Activated CD4-positive, alpha-beta T cell treated with anti-CD3 and anti-CD28 coated beads, Interleukin-2, amount 10 ng/mL, durations not matched to agents 24 days and 14 days (primary cell): ENCODE results near the gene LAMP5. TPM values are rescaled to one million over a fixed set of nuclear protein-coding genes. Genes with fewer than 3 reads are reported as not detected.

ENCODE experiments used
- DNase-seq: peaks from one replicate; pipeline ENCODE4 v3.0.0; 2022
- H3K27ac Mint-ChIP-seq: one replicate; pipeline ENCODE4 v1.8.0; 2022; ENCODE audit warnings: mild to moderate bottlenecking, mixed read lengths
- H3K27me3 Mint-ChIP-seq: one replicate; pipeline ENCODE4 v1.8.0; 2022; ENCODE audit warnings: mixed read lengths
- H3K36me3 Mint-ChIP-seq: one replicate; pipeline ENCODE4 v1.8.0; 2022; ENCODE audit warnings: low read depth, mild to moderate bottlenecking, mixed read lengths
- H3K4me1 Mint-ChIP-seq: one replicate; pipeline ENCODE4 v1.8.0; 2021; ENCODE audit warnings: mixed read lengths
- H3K4me3 Mint-ChIP-seq: one replicate; pipeline ENCODE4 v1.8.0; 2022; ENCODE audit warnings: mild to moderate bottlenecking, moderate library complexity, mixed read lengths
- H3K9me3 Mint-ChIP-seq: one replicate; pipeline ENCODE4 v1.8.0; 2021; ENCODE audit warnings: mixed read lengths
- intact Hi-C: fragments of 100-400 bp; cut with micrococcal nuclease; formaldehyde crosslinking; loops from one replicate; pipeline ENCODE4 v1.15.1; 2023
- total RNA-seq: library from RNA; stranded (reverse); gene quantifications from 2 replicates; pipeline ENCODE4 v1.2.3, GENCODE V29; 2022

Gene LAMP5
- total RNA-seq, 1 donor from 2014 or later: not detected

DNA sequence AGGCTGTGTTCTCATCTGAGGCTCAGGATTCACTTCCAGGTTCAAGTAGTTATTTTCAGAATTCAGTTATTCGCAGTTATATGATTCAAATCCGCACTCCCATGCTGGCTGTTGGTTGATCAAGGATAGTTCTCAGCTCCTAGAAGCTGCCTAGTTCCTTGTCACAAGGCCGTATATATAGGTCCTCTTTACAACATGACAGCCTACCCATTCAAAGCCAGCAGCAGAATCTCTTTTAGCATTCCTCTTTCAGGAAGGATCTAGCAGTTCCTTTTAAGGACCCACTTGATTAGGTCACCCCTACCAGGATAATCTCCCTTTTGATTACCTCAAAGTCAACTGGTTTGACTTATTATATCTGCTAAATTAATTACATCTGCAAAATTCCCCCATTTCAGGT, 23.8 kb upstream of the LAMP5 start:
- no peaks in the 10 kb centered on the region for H3K36me3 Mint-ChIP-seq
- H3K4me1 Mint-ChIP-seq: no peaks in the 10 kb centered on the region
- intact Hi-C loops: no loop called here
- H3K9me3 Mint-ChIP-seq: peaks cover 7% of the 10 kb centered on the region
- no peak overlapping the region for H3K27ac Mint-ChIP-seq
- no peaks in the 10 kb centered on the region for H3K27me3 Mint-ChIP-seq
- DNase-seq: no peak
- H3K4me3 Mint-ChIP-seq: no peak overlapping the region

- intact Hi-C loops: no loop called here
- Mint-ChIP-seq H3K36me3 (no peaks in the 10 kb centered on the region), H3K27ac (no peak overlapping the region), H3K4me1 (no peaks in the 10 kb centered on the region), H3K27me3 (no peaks in the 10 kb centered on the region), H3K4me3 (no peak overlapping the region), H3K9me3 (peaks cover 7% of the 10 kb centered on the region)
- DNase-seq: no peak
These were observed 23.1 kb upstream of the LAMP5 start for GRCh38 chr20:9491324-9491723.

GRCh38 chr20:9492067-9492466, 22.3 kb upstream of the LAMP5 start:
- Mint-ChIP-seq H3K27ac (no peak overlapping the region), H3K4me1 (no peaks in the 10 kb centered on the region), H3K9me3 (peaks cover 7% of the 10 kb centered on the region), H3K27me3 (no peaks in the 10 kb centered on the region), H3K4me3 (no peak overlapping the region), H3K36me3 (no peaks in the 10 kb centered on the region)
- intact Hi-C loops: no loop called here
- no peak for DNase-seq

- Mint-ChIP-seq H3K4me1 (no peaks in the 10 kb centered on the region), H3K36me3 (no peaks in the 10 kb centered on the region), H3K4me3 (no peak overlapping the region), H3K27me3 (no peaks in the 10 kb centered on the region), H3K9me3 (peaks cover 11% of the 10 kb centered on the region), H3K27ac (no peak overlapping the region)
- intact Hi-C loops: no loop called here
- no peak for DNase-seq
These were observed 20.6 kb upstream of the LAMP5 start for GRCh38 chr20:9493803-9494202.

DNA sequence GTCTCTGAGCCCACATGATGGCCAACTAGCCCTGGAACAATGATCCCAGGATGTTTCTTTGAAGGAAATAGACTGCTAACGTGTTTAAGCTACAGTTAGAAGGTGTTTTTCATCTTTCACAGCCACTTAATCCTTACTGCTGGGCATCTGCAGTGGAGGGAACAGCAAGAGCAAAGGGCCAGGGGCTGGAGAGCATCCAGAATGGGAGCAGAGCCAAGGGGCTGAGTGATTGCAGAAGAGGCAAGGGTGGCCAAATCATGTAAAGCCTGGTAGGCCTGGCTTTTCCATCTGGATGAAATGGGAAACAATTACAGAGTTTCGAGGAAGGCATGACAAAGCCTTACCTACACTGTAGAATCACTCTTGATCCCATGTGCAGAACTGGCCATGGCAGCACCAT, 18.7 kb upstream of the LAMP5 start:
- no peaks in the 10 kb centered on the region for H3K36me3 Mint-ChIP-seq
- no peaks in the 10 kb centered on the region for H3K27me3 Mint-ChIP-seq
- peaks cover 11% of the 10 kb centered on the region for H3K9me3 Mint-ChIP-seq
- no peaks in the 10 kb centered on the region for H3K4me1 Mint-ChIP-seq
- no peak overlapping the region for H3K27ac Mint-ChIP-seq
- intact Hi-C loops: no loop called here
- H3K4me3 Mint-ChIP-seq: no peak overlapping the region
- no peak for DNase-seq

DNA sequence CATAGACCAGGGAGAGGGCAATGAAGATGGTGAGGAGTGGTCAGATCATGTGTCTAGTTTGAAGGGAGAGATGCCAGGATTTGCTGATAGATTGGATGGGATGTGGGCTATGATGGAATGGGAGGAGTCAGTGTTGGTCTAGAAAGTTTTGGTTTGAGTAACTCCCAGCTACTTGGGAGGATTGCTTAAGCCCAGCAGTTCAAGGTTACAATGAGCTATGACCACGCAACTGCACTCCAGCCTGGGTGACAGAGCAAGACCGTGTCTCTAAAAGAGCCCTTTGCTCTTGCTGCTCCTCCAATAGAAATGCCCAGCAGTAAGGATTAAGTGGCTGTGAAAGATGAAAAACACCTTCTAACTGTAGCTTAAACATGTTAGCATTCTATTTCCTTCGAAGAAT, 18.2 kb upstream of the LAMP5 start:
- H3K4me1 Mint-ChIP-seq: no peaks in the 10 kb centered on the region

DNA sequence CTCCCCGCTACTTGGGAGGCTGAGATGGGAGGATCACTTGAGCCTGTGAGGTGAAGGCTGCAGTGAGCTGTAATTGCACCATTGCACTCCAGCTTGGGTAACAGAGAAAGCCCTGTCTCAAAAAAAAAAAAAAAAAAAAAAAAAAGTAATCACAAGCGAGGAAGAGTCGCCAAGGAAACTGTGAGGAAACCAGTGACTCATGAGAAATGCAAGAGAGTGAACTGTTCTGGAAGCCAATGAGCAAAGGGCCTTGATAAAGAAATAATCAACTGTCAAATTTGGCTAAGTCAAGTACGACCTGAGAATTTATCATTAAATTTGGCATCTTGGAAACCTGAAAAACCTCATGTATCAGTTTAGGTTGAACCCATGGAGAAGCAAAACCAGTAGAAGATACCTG, 16.1 kb upstream of the LAMP5 start:
- no peak overlapping the region for H3K27ac Mint-ChIP-seq
- H3K9me3 Mint-ChIP-seq: peaks cover 8% of the 10 kb centered on the region
- H3K4me3 Mint-ChIP-seq: no peak overlapping the region
- intact Hi-C loops: no loop called here
- H3K27me3 Mint-ChIP-seq: no peaks in the 10 kb centered on the region
- H3K36me3 Mint-ChIP-seq: no peaks in the 10 kb centered on the region
- no peak for DNase-seq
- no peaks in the 10 kb centered on the region for H3K4me1 Mint-ChIP-seq

More for the DNA sequence above, 18.2 kb upstream of the LAMP5 start:
- intact Hi-C loops: no loop called here
- Mint-ChIP-seq H3K36me3 (no peaks in the 10 kb centered on the region), H3K9me3 (peaks cover 11% of the 10 kb centered on the region), H3K27ac (no peak overlapping the region), H3K27me3 (no peaks in the 10 kb centered on the region), H3K4me3 (no peak overlapping the region)
- no peak for DNase-seq

DNA sequence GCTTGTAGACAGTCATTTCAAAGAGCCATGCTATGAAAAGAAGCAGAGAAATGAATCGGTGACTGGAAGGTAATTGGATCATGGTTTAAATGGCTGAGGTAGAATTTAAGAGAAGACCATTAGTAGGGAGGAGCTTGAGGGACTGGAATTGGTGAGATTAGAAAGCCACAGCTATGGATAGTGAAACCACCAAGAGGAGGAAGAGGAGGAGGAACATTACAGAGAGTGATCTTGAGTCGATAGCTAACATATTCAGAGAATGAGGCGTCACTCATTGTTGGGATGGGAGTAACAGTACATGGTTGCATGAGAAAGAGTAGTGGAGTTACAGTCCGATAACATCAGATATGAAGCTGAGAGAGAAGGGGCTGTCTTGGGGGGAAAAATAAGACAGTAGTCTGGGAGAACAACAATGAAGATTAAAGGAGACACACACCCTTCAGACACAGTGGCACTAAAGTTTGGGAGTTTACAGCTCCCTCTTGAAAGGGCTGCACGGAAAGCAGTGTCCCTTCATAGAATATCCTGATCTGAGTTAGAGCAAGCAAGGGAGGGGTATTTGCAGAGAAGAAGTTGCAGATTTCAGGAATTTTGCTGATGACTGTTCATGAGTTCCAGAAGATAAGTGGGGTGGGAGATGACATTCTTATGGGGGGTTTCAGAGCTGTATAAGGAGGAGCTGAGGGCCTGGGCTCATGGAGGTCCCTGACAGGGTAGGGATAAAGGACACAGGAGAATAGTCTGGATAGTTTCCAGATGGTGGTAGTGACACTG, 15.1 kb upstream of the LAMP5 start:
- H3K4me1 Mint-ChIP-seq: no peaks in the 10 kb centered on the region
- no peak overlapping the region for H3K27ac Mint-ChIP-seq
- no peaks in the 10 kb centered on the region for H3K36me3 Mint-ChIP-seq
- H3K27me3 Mint-ChIP-seq: no peaks in the 10 kb centered on the region
- intact Hi-C loops: no loop called here
- peaks cover 7% of the 10 kb centered on the region for H3K9me3 Mint-ChIP-seq
- no peak overlapping the region for H3K4me3 Mint-ChIP-seq
- DNase-seq: no peak

DNA sequence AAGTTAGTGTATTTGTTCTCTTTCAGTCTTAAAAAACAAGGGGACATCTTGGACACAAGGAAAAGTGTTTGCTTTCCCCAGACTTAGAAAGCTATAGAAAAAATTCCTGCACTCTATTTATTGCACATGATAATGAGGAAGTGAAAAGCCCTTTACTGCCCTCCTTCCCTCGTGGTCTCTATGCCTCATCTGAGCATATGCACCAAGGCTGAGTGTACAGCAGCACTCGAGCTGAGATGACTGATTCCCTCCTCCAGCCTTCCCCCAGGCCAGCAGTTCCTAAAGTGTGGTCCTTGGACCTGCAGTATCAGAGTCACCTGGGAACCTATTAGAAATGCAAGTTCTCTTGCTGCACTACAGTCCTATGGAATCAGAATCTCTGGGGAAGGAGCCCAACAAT, 14.3 kb upstream of the LAMP5 start:
- Mint-ChIP-seq H3K9me3 (peaks cover 4% of the 10 kb centered on the region), H3K4me3 (no peak overlapping the region), H3K27me3 (no peaks in the 10 kb centered on the region), H3K36me3 (no peaks in the 10 kb centered on the region), H3K4me1 (no peaks in the 10 kb centered on the region), H3K27ac (no peak overlapping the region)
- intact Hi-C loops: no loop called here
- DNase-seq: no peak

DNA sequence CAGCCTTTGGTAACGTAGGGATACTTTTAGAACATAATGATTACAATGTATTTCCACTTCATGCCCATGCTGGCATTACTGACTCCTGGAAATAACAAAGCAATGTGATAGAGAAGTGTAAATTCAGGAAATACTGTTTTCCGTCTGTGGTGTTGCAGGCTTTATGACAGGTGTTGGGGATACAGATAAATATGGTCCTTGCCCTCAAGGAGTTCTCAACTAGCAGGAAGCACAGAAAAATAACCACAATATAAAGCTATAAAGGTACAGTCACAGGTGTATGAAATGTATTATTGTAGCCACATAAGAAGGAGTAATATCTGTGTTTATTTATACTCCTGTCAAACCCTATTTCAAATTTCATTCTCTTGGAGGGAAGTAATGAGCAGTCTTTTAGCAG, 12.9 kb upstream of the LAMP5 start:
- Mint-ChIP-seq H3K27ac (no peak overlapping the region), H3K27me3 (peaks cover 3% of the 10 kb centered on the region), H3K9me3 (peaks cover 4% of the 10 kb centered on the region), H3K36me3 (no peaks in the 10 kb centered on the region), H3K4me3 (no peak overlapping the region), H3K4me1 (no peaks in the 10 kb centered on the region)
- no peak for DNase-seq
- intact Hi-C loops: no loop called here

- Mint-ChIP-seq H3K36me3 (no peaks in the 10 kb centered on the region), H3K4me3 (no peak overlapping the region), H3K9me3 (no peaks in the 10 kb centered on the region), H3K27ac (no peak overlapping the region), H3K27me3 (peaks cover 13% of the 10 kb centered on the region), H3K4me1 (no peaks in the 10 kb centered on the region)
- DNase-seq: no peak
- intact Hi-C loops: no loop called here
These were observed 10.7 kb upstream of the LAMP5 start for GRCh38 chr20:9503526-9504245.

DNA sequence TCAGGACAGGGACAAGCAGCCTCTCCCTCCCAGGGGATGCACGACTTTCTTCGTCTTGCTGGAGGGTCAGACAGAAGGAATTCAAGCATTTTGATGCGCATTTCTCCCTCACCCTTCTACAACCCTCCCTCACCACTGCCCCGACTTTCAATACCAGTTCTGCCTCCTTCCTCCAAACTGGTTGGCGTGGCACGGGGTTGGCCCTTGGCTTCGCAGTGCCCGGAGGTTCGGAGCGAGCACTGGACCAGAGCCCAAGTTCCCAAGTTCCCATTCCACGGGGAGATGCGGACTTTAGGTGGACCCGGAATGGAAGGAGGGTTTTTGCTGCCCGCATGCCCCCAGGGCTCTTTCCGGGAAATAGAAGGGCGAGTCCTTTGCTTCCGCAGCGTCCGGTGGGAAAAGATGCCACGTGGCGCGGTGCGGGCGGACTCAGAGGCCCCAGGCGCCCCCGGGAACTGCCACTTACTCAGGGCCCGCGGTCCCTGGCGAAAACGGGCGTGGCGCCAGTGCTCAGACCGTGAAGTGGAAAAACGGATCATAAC, 8.0 kb upstream of the LAMP5 start:
- peaks cover 33% of the 10 kb centered on the region for H3K27me3 Mint-ChIP-seq
- DNase-seq: no peak
- no peaks in the 10 kb centered on the region for H3K36me3 Mint-ChIP-seq
- H3K4me3 Mint-ChIP-seq: no peak overlapping the region
- no peak overlapping the region for H3K27ac Mint-ChIP-seq
- intact Hi-C loops: no loop called here
- no peaks in the 10 kb centered on the region for H3K4me1 Mint-ChIP-seq
- peaks cover 5% of the 10 kb centered on the region for H3K9me3 Mint-ChIP-seq

GRCh38 chr20:9506964-9507369, 7.4 kb upstream of the LAMP5 start:
- Mint-ChIP-seq H3K36me3 (no peaks in the 10 kb centered on the region), H3K27ac (no peak overlapping the region), H3K4me1 (no peaks in the 10 kb centered on the region), H3K4me3 (no peak overlapping the region), H3K27me3 (peaks cover 37% of the 10 kb centered on the region), H3K9me3 (peaks cover 5% of the 10 kb centered on the region)
- DNase-seq: no peak
- intact Hi-C loops: no loop called here

GRCh38 chr20:9507544-9508239, 6.7 kb upstream of the LAMP5 start:
- DNase-seq: no peak
- H3K27ac Mint-ChIP-seq: no peak overlapping the region
- H3K27me3 Mint-ChIP-seq: peaks cover 39% of the 10 kb centered on the region
- no peaks in the 10 kb centered on the region for H3K36me3 Mint-ChIP-seq
- H3K4me3 Mint-ChIP-seq: no peak overlapping the region
- H3K4me1 Mint-ChIP-seq: no peaks in the 10 kb centered on the region
- peaks cover 5% of the 10 kb centered on the region for H3K9me3 Mint-ChIP-seq
- intact Hi-C loops: no loop called here
